Chondrocyte (in vitro differentiated cells): Measurements from ENCODE around the gene HRH2. TPM values are rescaled to one million over a fixed set of nuclear protein-coding genes. Genes with fewer than 3 reads are reported as not detected.

Experiments used
- DNase-seq: peaks from one replicate; pipeline ENCODE4 v3.0.0; 2021; ENCODE audit warnings: mixed read lengths, low spot score
- H3K27ac Mint-ChIP-seq: one replicate; pipeline ENCODE4 v1.8.0; 2021; ENCODE audit warnings: mild to moderate bottlenecking, moderate library complexity, mixed read lengths; ENCODE audit not compliant: unreplicated experiment
- H3K27me3 Mint-ChIP-seq: 2 replicates; pipeline ENCODE4 v1.8.0; 2021; ENCODE audit warnings: low read depth, mixed read lengths
- H3K36me3 Mint-ChIP-seq: 2 replicates; pipeline ENCODE4 v1.8.0; 2021; ENCODE audit warnings: low read depth, mixed read lengths
- H3K4me1 Mint-ChIP-seq: 2 replicates; pipeline ENCODE4 v1.8.0; 2021; ENCODE audit warnings: low read depth, mild to moderate bottlenecking, mixed read lengths
- H3K4me3 Mint-ChIP-seq: one replicate; pipeline ENCODE4 v1.8.0; 2021; ENCODE audit warnings: mild to moderate bottlenecking, moderate library complexity, mixed read lengths; ENCODE audit not compliant: unreplicated experiment
- H3K9me3 Mint-ChIP-seq: 2 replicates; pipeline ENCODE4 v1.8.0; 2021; ENCODE audit warnings: low read depth, mixed read lengths
- total RNA-seq: library from RNA; stranded (reverse); gene quantifications from 3 replicates; pipeline ENCODE4 v1.2.1, GENCODE V29; 2021
- TF ChIP-seq, protein P1 (sequence below): fragments of 200-600 bp; sonication (generic); IDR thresholded peaks from 2 replicates; pipeline ENCODE4 v1.5.0; 2021; ENCODE audit warnings: antibody characterized with exemption, mild to moderate bottlenecking, moderate library complexity

HRH2 gene
- total RNA-seq, 1 donor from 2014 or later = 0.30 TPM

GRCh38 chr5:175728885-175729828, 71.3 kb downstream of the HRH2 start:
- Mint-ChIP-seq H3K27me3 (peaks cover 40% of the 10 kb centered on the region), H3K4me3 (peak overlapping the region; percentile 21), H3K4me1 (peaks cover 7% of the 10 kb centered on the region), H3K27ac (no peak overlapping the region), H3K36me3 (no peaks in the 10 kb centered on the region), H3K9me3 (peaks cover 12% of the 10 kb centered on the region)
- DNase-seq = no peak
- TF ChIP-seq, protein P1, sequence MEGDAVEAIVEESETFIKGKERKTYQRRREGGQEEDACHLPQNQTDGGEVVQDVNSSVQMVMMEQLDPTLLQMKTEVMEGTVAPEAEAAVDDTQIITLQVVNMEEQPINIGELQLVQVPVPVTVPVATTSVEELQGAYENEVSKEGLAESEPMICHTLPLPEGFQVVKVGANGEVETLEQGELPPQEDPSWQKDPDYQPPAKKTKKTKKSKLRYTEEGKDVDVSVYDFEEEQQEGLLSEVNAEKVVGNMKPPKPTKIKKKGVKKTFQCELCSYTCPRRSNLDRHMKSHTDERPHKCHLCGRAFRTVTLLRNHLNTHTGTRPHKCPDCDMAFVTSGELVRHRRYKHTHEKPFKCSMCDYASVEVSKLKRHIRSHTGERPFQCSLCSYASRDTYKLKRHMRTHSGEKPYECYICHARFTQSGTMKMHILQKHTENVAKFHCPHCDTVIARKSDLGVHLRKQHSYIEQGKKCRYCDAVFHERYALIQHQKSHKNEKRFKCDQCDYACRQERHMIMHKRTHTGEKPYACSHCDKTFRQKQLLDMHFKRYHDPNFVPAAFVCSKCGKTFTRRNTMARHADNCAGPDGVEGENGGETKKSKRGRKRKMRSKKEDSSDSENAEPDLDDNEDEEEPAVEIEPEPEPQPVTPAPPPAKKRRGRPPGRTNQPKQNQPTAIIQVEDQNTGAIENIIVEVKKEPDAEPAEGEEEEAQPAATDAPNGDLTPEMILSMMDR = no peak

- H3K27ac Mint-ChIP-seq = no peak overlapping the region
- H3K27me3 Mint-ChIP-seq = peaks cover 37% of the 10 kb centered on the region
These were observed 72.0 kb downstream of the HRH2 start for GRCh38 chr5:175729829-175730277.

DNA sequence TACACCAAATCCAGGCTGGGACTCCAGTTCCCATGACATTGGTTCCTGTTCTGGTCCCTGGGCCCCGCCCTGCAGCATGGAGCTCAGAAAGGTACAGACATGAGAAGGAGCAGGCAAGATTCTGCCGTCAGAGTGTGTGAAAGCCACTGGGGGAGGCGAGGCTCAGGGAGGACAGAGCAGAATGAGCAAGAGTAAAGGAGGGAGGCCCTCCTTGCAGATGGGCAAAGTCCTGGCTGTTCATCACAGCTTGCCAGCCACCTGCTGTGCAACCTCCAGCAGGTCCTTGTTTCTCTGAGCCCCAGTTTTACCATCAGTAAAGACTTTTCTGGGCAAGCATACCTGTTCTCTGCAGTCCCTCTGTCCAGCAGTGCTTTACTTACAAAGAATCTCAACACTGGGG, 73.3 kb downstream of the HRH2 start:
- peaks cover 7% of the 10 kb centered on the region for H3K4me1 Mint-ChIP-seq
- TF ChIP-seq, protein P1 = no peak
- no peak overlapping the region for H3K27ac Mint-ChIP-seq
- H3K9me3 Mint-ChIP-seq = peaks cover 12% of the 10 kb centered on the region
- H3K27me3 Mint-ChIP-seq = peaks cover 37% of the 10 kb centered on the region
- DNase-seq = no peak
- H3K4me3 Mint-ChIP-seq = no peak overlapping the region
- H3K36me3 Mint-ChIP-seq = no peaks in the 10 kb centered on the region

More at GRCh38 chr5:175729829-175730277, 72.0 kb downstream of the HRH2 start:
- peaks cover 12% of the 10 kb centered on the region for H3K9me3 Mint-ChIP-seq
- H3K4me3 Mint-ChIP-seq = peak overlapping the region; percentile 21
- H3K4me1 Mint-ChIP-seq = peaks cover 7% of the 10 kb centered on the region
- DNase-seq = no peak
- TF ChIP-seq, protein P1 = peak; percentile 97
- H3K36me3 Mint-ChIP-seq = no peaks in the 10 kb centered on the region

DNA sequence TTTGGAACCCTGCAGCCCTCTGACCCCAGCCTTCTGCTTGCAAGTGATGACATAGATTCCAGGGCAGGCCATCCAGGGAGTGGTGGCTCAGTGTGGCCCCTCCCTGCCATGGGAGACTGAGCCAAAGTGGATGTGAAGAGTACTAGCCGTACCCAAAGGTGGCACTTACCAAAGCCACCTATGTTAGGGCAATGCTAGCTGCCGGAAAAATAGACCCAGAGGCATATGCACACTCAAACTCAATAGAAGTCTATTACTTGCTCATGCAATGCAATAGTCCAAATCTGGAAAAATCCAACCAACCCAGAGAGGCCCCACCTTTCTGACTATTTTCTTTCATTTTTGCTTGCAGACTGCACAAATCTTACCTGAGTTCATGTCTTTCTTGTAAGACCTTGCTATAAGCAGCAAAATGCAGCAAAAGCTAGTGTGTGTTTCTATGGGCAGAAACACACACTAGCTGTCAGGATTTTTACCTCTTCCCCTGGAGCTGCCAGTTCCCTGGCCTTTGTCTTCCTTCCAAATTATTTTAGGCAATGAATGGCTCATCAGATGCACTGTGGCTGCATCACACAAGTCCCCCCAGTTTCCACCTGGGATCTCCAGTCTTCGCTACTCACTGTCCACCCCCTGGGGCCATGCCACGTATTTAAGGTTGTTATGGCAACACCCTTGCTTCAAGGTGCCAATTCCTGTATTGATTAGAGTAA, 74.0 kb downstream of the HRH2 start:
- Mint-ChIP-seq H3K4me1 (peaks cover 7% of the 10 kb centered on the region), H3K27me3 (peaks cover 40% of the 10 kb centered on the region), H3K9me3 (peaks cover 12% of the 10 kb centered on the region), H3K36me3 (no peaks in the 10 kb centered on the region), H3K27ac (no peak overlapping the region), H3K4me3 (no peak overlapping the region)
- TF ChIP-seq, protein P1 = no peak
- no peak for DNase-seq

GRCh38 chr5:175733017-175733416, 75.1 kb downstream of the HRH2 start:
- Mint-ChIP-seq H3K4me1 (peaks cover 7% of the 10 kb centered on the region), H3K9me3 (peaks cover 10% of the 10 kb centered on the region), H3K36me3 (no peaks in the 10 kb centered on the region), H3K27me3 (peaks cover 41% of the 10 kb centered on the region), H3K4me3 (no peak overlapping the region), H3K27ac (no peak overlapping the region)
- TF ChIP-seq, protein P1 = no peak
- no peak for DNase-seq
